ENCODE data around the gene LTBP1. TPM values are rescaled to one million over a fixed set of nuclear protein-coding genes. Genes with fewer than 3 reads are reported as not detected.
A peak's percentile ranks its signal among the peaks of the same experiment; 100 is the strongest.

Gene LTBP1
- total and polyA plus RNA-seq, 2 experiments from 2014 or later, result 15.7 to 49.8 TPM

GRCh38 chr2:33134791-33135560 lies 188.2 kb downstream of the LTBP1 start:
- Histone ChIP-seq H3K4me2 (no peak overlapping the region), H4K20me1 (replicated peaks; ENCODE audit: insufficient read depth) (no peaks in the 10 kb centered on the region), H3K27me3 (ENCODE audit: insufficient read depth) (no peaks in the 10 kb centered on the region), H3K36me3 (ENCODE audit: insufficient read depth) (no peaks in the 10 kb centered on the region), H3K79me2 (replicated peaks; ENCODE audit: insufficient read depth) (no peaks in the 10 kb centered on the region), H3K4me1 (ENCODE audit: insufficient read depth) (peaks cover 8% of the 10 kb centered on the region; the same call in 1 of the 2 replicates), H2AFZ (no peak overlapping the region), H3K4me3 (no peak overlapping the region), H3K27ac (ENCODE audit: low read depth) (no peak overlapping the region), H3K9me2 (ENCODE audit: insufficient read depth) (no peaks in the 10 kb centered on the region), H3F3A (replicated peaks; ENCODE audit: low read depth) (no peaks in the 10 kb centered on the region)
- H3K27me3 Mint-ChIP-seq (ENCODE audit: insufficient read depth, low read depth, poor library complexity), result peaks cover 3% of the 10 kb centered on the region
- no peaks in the 10 kb centered on the region for H3K9me3 Mint-ChIP-seq
- no peak for TF ChIP-seq STAT1 (IDR thresholded peaks at IDR 0.05; ENCODE audit: unreplicated experiment)
- TF ChIP-seq JUNB (IDR thresholded peaks at IDR 0.05; ENCODE audit: unreplicated experiment), result peak; percentile 43
- H3K36me3 Mint-ChIP-seq (ENCODE audit: low read depth), result no peaks in the 10 kb centered on the region
- peaks cover 17% of the 10 kb centered on the region for H3K4me1 Mint-ChIP-seq
- ATAC-seq (peak; percentile 54), DNase-seq (ENCODE audit: low spot score) (no peak)
- H3K4me3 Mint-ChIP-seq, result no peak overlapping the region
- no peak overlapping the region for H3K27ac Mint-ChIP-seq

DNA sequence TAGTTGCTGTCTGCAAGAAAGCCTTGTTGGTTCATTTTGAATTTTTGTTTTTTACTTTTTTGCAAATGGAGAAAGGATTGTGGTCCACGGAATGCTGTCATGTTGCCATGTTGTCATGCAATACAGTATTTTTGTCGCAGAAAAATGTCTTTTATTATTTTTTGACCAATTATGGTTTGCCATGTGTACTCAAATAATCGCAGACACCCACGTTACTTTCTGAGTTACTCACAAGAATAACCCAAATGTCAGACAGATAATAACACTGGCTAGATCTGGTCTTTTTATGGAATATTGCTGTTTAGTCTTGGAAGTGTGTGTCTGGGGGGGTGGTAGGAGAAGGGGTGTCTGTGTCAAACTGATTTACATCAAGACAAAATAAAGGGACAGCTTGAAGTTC lies 188.9 kb downstream of the LTBP1 start:
- no peak overlapping the region for H3K4me3 Mint-ChIP-seq
- ATAC-seq (no peak), DNase-seq (ENCODE audit: low spot score) (no peak)
- Histone ChIP-seq H2AFZ (no peak overlapping the region), H3F3A (replicated peaks; ENCODE audit: low read depth) (no peaks in the 10 kb centered on the region), H3K79me2 (replicated peaks; ENCODE audit: insufficient read depth) (no peaks in the 10 kb centered on the region), H4K20me1 (replicated peaks; ENCODE audit: insufficient read depth) (no peaks in the 10 kb centered on the region), H3K27ac (ENCODE audit: low read depth) (no peak overlapping the region), H3K27me3 (ENCODE audit: insufficient read depth) (no peaks in the 10 kb centered on the region), H3K4me2 (no peak overlapping the region), H3K4me3 (no peak overlapping the region), H3K36me3 (ENCODE audit: insufficient read depth) (no peaks in the 10 kb centered on the region), H3K9me2 (ENCODE audit: insufficient read depth) (no peaks in the 10 kb centered on the region), H3K4me1 (ENCODE audit: insufficient read depth) (peaks cover 8% of the 10 kb centered on the region; the same call in 1 of the 2 replicates)
- no peaks in the 10 kb centered on the region for H3K9me3 Mint-ChIP-seq
- no peak overlapping the region for H3K27ac Mint-ChIP-seq
- peaks cover 3% of the 10 kb centered on the region for H3K27me3 Mint-ChIP-seq (ENCODE audit: insufficient read depth, low read depth, poor library complexity)
- H3K36me3 Mint-ChIP-seq (ENCODE audit: low read depth), result no peaks in the 10 kb centered on the region
- H3K4me1 Mint-ChIP-seq, result peaks cover 17% of the 10 kb centered on the region
- TF ChIP-seq EZH2phosphoT487 (IDR thresholded peaks at IDR 0.05; ENCODE audit: unreplicated experiment), result no peak
- TF ChIP-seq, protein P1, sequence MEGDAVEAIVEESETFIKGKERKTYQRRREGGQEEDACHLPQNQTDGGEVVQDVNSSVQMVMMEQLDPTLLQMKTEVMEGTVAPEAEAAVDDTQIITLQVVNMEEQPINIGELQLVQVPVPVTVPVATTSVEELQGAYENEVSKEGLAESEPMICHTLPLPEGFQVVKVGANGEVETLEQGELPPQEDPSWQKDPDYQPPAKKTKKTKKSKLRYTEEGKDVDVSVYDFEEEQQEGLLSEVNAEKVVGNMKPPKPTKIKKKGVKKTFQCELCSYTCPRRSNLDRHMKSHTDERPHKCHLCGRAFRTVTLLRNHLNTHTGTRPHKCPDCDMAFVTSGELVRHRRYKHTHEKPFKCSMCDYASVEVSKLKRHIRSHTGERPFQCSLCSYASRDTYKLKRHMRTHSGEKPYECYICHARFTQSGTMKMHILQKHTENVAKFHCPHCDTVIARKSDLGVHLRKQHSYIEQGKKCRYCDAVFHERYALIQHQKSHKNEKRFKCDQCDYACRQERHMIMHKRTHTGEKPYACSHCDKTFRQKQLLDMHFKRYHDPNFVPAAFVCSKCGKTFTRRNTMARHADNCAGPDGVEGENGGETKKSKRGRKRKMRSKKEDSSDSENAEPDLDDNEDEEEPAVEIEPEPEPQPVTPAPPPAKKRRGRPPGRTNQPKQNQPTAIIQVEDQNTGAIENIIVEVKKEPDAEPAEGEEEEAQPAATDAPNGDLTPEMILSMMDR (conservative IDR thresholded peaks at IDR 0.05; ENCODE audit: low read depth in 2 of 2), result no peak
- TF ChIP-seq REST (IDR thresholded peaks at IDR 0.05; ENCODE audit: unreplicated experiment), result no peak
- TF ChIP-seq EZH2 (IDR thresholded peaks at IDR 0.05; ENCODE audit: low read depth, unreplicated experiment), result no peak
- no peak for TF ChIP-seq CREB1 (CRISPR knock-in tag; IDR thresholded peaks at IDR 0.05; ENCODE audit: low read depth)
- no peak for TF ChIP-seq POLR2AphosphoS5 (IDR thresholded peaks at IDR 0.05; ENCODE audit: low read depth)
- TF ChIP-seq ZNF331 (CRISPR knock-in tag; IDR thresholded peaks at IDR 0.05; ENCODE audit: low read depth), result no peak
- TF ChIP-seq, protein P2, sequence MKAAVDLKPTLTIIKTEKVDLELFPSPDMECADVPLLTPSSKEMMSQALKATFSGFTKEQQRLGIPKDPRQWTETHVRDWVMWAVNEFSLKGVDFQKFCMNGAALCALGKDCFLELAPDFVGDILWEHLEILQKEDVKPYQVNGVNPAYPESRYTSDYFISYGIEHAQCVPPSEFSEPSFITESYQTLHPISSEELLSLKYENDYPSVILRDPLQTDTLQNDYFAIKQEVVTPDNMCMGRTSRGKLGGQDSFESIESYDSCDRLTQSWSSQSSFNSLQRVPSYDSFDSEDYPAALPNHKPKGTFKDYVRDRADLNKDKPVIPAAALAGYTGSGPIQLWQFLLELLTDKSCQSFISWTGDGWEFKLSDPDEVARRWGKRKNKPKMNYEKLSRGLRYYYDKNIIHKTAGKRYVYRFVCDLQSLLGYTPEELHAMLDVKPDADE (IDR thresholded peaks at IDR 0.05), result no peak
- TF ChIP-seq ZNF114 (CRISPR knock-in tag; IDR thresholded peaks at IDR 0.05), result no peak

Data from GM23338 (cell line).